Upper lobe of right lung (tissue), 1 donor: ENCODE data around the gene NUTM2B. TPM values are rescaled to one million over a fixed set of nuclear protein-coding genes. Genes with fewer than 3 reads are reported as not detected.
"Not testable (repeated sequence)": the region's sequence is repeated elsewhere in the genome, so short reads cannot be mapped to it uniquely, and the experiment has no call there.

Source experiments
- ATAC-seq: fragments of 200-7000 bp; cut with Tn5 transposase; one replicate; pipeline ENCODE4 v1.9.1; 2020; ENCODE audit warnings: mild to moderate bottlenecking, moderate library complexity
- DNase-seq: peaks from one replicate; pipeline ENCODE4 v3.0.0-alpha.2; 2020
- H3K27ac ChIP-seq: fragments of 200-600 bp; one replicate; pipeline ENCODE4 v1.8.0; 2022
- H3K27me3 ChIP-seq: fragments of 200-600 bp; one replicate; pipeline ENCODE4 v1.8.0; 2022; ENCODE audit warnings: mild to moderate bottlenecking
- H3K36me3 ChIP-seq: fragments of 200-600 bp; one replicate; pipeline ENCODE4 v1.8.0; 2022
- H3K4me1 ChIP-seq: fragments of 200-600 bp; one replicate; pipeline ENCODE4 v1.8.0; 2022
- H3K4me3 ChIP-seq: fragments of 200-600 bp; one replicate; pipeline ENCODE4 v1.8.0; 2022; ENCODE audit warnings: mild to moderate bottlenecking
- H3K9me3 ChIP-seq: fragments of 200-600 bp; one replicate; pipeline ENCODE4 v1.8.0; 2022
- intact Hi-C: fragments of 100-400 bp; cut with DNase I; formaldehyde crosslinking; loops from one replicate; pipeline ENCODE4 v1.11.0; 2022
- long read RNA-seq: library from polyadenylated mRNA; unstranded; transcript quantifications from one replicate; pipeline ENCODE4 v2.0.0, GENCODE V29; 2021
- total RNA-seq: library from RNA; stranded (reverse); fragmentation: NEBNext Ultra II Directional; extraction: Animal tissue kit (Norgen Biotek cat#: 25700); gene quantifications from one replicate; pipeline ENCODE4 v1.2.1, GENCODE V29; 2021
- donor health status: DM: no; HTN: yes; CAD: no; lungs with severe emphysema.

Gene NUTM2B
- 0.96 TPM for total RNA-seq
- long read RNA-seq, result 0 reads

GRCh38 chr10:79702927-79703326, at the start of gene NUTM2B:
Gene NUTM2B (plus strand): TSS chr10:79703227. CDS start chr10:79703610, 383 bp downstream.
- intact Hi-C loops, ATAC-seq, DNase-seq: not testable (repeated sequence)

GRCh38 chr10:79663287-79663686, 39.7 kb upstream of the NUTM2B start:
- intact Hi-C loops, H3K4me1 ChIP-seq, H3K27ac ChIP-seq, H3K9me3 ChIP-seq, H3K36me3 ChIP-seq, H3K27me3 ChIP-seq, ATAC-seq, H3K4me3 ChIP-seq, DNase-seq: not testable (repeated sequence)

More at GRCh38 chr10:79702927-79703326, at the start of gene NUTM2B:
- not testable (repeated sequence) for H3K27ac ChIP-seq, H3K36me3 ChIP-seq, H3K9me3 ChIP-seq, H3K4me1 ChIP-seq, H3K4me3 ChIP-seq, H3K27me3 ChIP-seq

- H3K4me3 ChIP-seq, DNase-seq, H3K27ac ChIP-seq, H3K27me3 ChIP-seq, H3K36me3 ChIP-seq, H3K9me3 ChIP-seq, intact Hi-C loops, H3K4me1 ChIP-seq, ATAC-seq: not testable (repeated sequence)
Measured at GRCh38 chr10:79664686-79665085, 38.3 kb upstream of the NUTM2B start.

DNA sequence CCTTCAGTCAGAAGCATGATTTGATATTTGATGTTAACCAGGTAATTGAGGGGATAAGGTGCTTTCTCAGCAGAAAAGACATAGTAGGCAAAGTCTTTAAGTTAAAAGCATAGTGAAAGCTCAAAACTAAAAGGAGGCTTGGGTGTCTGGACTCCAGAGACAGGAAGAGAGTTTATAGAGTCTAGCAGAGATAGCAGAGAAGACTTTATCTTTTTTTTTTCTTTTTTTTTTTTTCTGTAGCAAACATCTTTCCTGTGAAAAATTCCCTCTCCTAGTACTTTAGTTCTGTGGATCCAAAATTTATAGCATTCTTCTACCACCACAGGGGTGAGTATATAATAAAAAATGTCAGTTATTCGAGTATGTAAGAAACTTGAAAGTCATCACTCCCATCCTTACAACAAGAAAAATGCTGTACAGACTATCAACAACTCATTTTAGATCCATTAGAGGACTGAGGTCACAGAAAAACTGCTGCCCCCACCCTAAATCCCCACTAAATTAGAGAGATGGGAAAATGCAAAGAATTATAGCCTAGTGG, 33.7 kb upstream of the NUTM2B start:
- H3K36me3 ChIP-seq, H3K27me3 ChIP-seq, H3K9me3 ChIP-seq, H3K4me1 ChIP-seq, H3K4me3 ChIP-seq, intact Hi-C loops, ATAC-seq, H3K27ac ChIP-seq, DNase-seq: not testable (repeated sequence)

- DNase-seq, H3K27ac ChIP-seq, H3K9me3 ChIP-seq, ATAC-seq, intact Hi-C loops, H3K4me1 ChIP-seq, H3K4me3 ChIP-seq, H3K36me3 ChIP-seq, H3K27me3 ChIP-seq: not testable (repeated sequence)
Measured at GRCh38 chr10:79674878-79675277, 28.1 kb upstream of the NUTM2B start.

- ATAC-seq, result peak; percentile 24
- H3K4me3 ChIP-seq, H3K9me3 ChIP-seq, H3K27me3 ChIP-seq, intact Hi-C loops, DNase-seq, H3K4me1 ChIP-seq, H3K36me3 ChIP-seq, H3K27ac ChIP-seq: not testable (repeated sequence)
Measured at GRCh38 chr10:79683026-79683883, 19.8 kb upstream of the NUTM2B start.

DNA sequence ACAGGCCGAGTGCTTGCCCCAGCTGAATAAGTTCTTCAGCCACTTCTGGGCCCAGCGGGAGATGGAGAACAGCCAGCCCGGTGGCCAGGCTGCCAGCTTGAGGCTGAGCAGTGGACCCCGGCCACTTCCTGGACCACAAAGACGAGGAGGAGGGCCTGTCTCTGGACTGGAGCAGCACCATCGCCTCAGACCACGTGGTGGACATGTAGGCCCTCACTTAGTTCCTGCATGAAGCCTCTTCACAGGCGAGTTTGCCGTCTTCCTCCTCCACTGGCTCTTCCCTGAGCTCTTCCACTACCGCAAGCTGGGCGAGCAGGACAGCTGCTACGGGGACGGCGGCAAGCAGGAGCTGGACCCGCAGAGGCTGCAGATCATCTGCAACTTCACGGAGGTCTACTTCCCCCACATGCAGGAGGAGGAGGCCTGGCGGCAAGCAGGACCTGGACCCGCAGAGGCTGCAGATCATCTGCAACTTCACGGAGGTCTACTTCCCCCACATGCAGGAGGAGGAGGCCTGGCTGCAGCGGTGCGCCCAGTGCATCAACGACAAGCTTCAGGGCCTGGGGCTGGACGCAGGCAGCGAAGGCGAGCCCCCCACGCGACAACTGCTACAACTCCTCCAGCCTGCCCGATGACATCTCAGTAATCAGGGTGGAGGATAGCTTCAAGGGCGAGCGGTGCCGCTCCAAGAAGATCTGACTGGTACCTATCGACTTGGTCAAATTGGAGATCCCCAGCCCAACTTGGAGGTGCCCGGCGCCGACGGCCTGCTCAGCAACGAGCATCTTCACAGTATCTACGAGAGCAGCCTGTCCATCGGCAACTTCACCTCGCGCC, 18.9 kb upstream of the NUTM2B start:
- DNase-seq, H3K36me3 ChIP-seq, H3K27ac ChIP-seq, H3K4me3 ChIP-seq, H3K27me3 ChIP-seq, H3K4me1 ChIP-seq, H3K9me3 ChIP-seq, intact Hi-C loops: not testable (repeated sequence)
- peak; percentile 31 for ATAC-seq

- H3K4me3 ChIP-seq, H3K4me1 ChIP-seq, H3K36me3 ChIP-seq, H3K27ac ChIP-seq, intact Hi-C loops, H3K9me3 ChIP-seq, H3K27me3 ChIP-seq: not testable (repeated sequence)
- peak; percentile 46 for ATAC-seq
- peak; percentile 64 for DNase-seq
Measured at GRCh38 chr10:79685044-79685685, 17.9 kb upstream of the NUTM2B start.

- H3K4me1 ChIP-seq, result not testable (repeated sequence)
Measured at GRCh38 chr10:79686595-79686994, 16.4 kb upstream of the NUTM2B start.

GRCh38 chr10:79687406-79688150, 15.4 kb upstream of the NUTM2B start:
- H3K36me3 ChIP-seq, ATAC-seq, H3K9me3 ChIP-seq, H3K4me1 ChIP-seq, intact Hi-C loops, H3K4me3 ChIP-seq, H3K27ac ChIP-seq, DNase-seq, H3K27me3 ChIP-seq: not testable (repeated sequence)

More at GRCh38 chr10:79686595-79686994, 16.4 kb upstream of the NUTM2B start:
- intact Hi-C loops, H3K36me3 ChIP-seq, H3K4me3 ChIP-seq, H3K9me3 ChIP-seq, H3K27me3 ChIP-seq, ATAC-seq, DNase-seq, H3K27ac ChIP-seq: not testable (repeated sequence)

GRCh38 chr10:79688798-79689197, 14.2 kb upstream of the NUTM2B start:
- H3K36me3 ChIP-seq, H3K27ac ChIP-seq, H3K4me3 ChIP-seq, ATAC-seq, H3K27me3 ChIP-seq, H3K9me3 ChIP-seq, DNase-seq, H3K4me1 ChIP-seq, intact Hi-C loops: not testable (repeated sequence)

- H3K4me1 ChIP-seq, H3K27me3 ChIP-seq, intact Hi-C loops, H3K9me3 ChIP-seq, DNase-seq, ATAC-seq, H3K4me3 ChIP-seq, H3K36me3 ChIP-seq, H3K27ac ChIP-seq: not testable (repeated sequence)
Measured at GRCh38 chr10:79696596-79696995, 6.4 kb upstream of the NUTM2B start.

DNA sequence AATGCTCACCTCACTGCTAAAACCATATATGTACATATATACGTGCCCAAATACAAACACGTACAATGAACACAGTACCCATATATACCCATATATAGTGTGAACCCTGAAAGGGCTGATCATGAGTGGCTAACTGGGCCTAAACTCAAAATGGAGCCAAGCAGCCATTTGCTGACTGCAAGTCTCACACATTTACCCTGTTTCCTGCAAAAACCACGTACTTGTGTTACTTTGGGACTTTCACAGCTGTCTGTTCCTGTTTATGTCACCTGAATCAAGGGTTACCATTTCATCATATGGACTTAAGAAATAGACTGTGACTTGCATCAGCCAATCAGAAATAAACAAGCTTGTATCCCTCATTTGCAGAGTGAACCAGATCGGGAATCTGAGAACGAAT, 5.9 kb upstream of the NUTM2B start:
- intact Hi-C loops, H3K4me3 ChIP-seq, H3K9me3 ChIP-seq, H3K27me3 ChIP-seq, H3K36me3 ChIP-seq, DNase-seq, ATAC-seq, H3K4me1 ChIP-seq, H3K27ac ChIP-seq: not testable (repeated sequence)
